Hematopoietic multipotent progenitor cell treated with erythropoietin and hydrocortisone succinate and interleukin-3 and kit ligand, for 15 days (in vitro differentiated cells): ENCODE data around the gene CUX1.
"Not testable (repeated sequence)": the region's sequence is repeated elsewhere in the genome, so short reads cannot be mapped to it uniquely, and the experiment has no call there.

Experiments
- DNase-seq: peaks from one replicate; pipeline ENCODE4 v3.0.0-alpha.2; 2015; ENCODE audit warnings: low spot score

CUX1 gene

DNA sequence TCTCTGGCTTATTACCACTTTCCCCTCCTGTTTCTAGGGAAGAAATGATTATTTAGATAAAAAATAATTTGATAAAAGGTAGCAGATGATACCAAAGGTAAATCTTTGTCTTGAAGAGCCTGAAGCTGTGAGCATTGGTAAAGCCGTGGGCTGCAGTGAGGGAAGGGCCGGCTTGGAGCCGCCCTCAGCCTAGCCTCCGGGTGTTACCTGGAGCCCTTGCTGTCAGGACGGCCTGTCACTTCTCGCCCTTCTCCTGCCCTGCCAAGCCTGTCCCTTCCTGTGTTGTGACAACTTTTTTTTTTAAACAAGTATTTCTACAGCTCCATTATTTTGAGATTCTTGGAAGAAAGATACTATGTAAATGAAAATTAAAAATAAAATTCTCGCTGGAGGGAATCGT is 7.0 kb downstream of the CUX1 start:
- DNase-seq = no peak

GRCh38 chr7:101826081-101826835 is 8.8 kb downstream of the CUX1 start:
- no peak for DNase-seq

GRCh38 chr7:101828301-101829020 is 11.0 kb downstream of the CUX1 start:
- DNase-seq = no peak

- no peak for DNase-seq
Measured at GRCh38 chr7:101829374-101829773, 11.9 kb downstream of the CUX1 start.

DNA sequence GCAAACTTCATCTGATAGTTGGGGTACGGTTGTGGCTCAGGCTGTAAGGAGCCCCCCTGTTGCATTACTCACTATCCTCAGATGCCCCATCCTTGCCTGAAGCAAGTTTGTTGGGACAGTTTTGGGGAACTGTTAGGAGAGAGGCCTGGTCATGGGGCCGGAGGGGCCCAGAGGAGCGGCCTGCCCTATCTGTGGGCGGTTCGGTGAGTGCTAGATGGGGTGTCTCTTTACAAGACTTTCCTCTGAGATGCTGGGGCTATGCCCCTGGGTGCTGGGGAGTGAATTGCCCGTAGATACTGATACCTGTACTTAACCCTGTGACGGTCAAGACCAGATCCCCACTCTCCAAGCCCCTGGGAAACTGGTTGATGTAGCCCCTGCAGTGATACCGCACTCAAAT is 12.4 kb downstream of the CUX1 start:
- no peak for DNase-seq

GRCh38 chr7:101831396-101831795 is 14.0 kb downstream of the CUX1 start:
- DNase-seq = not testable (repeated sequence)

GRCh38 chr7:101832205-101832631 is 14.8 kb downstream of the CUX1 start:
- DNase-seq = no peak

- no peak for DNase-seq
Measured at GRCh38 chr7:101832685-101833375, 15.4 kb downstream of the CUX1 start.

DNA sequence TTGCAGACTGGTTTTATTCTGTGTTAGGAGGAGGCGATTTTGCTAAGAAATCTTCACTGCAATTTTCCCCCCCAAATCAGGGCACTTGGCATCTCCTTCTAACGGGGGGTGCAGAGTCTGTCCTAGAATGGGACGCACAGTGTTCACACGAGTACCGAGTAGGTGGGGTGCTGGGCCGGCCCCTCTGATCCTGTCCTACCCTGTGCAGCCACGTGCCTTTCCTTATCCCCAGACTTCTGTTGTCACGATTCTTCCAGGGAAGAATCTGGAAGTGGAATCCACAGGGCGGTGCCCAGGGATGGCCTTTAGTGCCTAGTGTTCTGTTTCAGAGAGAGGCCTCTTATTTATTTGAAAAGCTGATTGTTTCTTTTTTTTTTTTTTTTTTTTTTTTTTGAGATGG is 16.4 kb downstream of the CUX1 start:
- no peak for DNase-seq

DNA sequence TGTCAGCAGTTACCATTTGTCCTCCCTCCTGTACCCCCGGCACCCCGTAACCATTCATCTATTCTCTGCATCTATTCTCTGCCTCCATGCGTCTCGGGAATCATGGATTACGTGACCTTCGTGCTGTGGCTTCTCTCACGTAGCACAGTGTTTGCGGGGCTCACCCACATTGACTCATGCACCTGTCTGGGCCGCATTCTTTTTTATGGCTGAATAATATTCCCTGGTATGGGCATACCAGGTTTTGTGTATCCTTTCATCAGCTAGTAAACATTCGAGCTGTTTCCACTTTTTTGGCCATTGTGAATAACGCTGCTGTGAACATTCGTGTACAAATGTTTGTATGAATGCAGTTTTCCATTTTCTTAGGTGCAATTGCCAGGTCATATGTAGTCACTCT is 17.7 kb downstream of the CUX1 start:
- DNase-seq = no peak

DNA sequence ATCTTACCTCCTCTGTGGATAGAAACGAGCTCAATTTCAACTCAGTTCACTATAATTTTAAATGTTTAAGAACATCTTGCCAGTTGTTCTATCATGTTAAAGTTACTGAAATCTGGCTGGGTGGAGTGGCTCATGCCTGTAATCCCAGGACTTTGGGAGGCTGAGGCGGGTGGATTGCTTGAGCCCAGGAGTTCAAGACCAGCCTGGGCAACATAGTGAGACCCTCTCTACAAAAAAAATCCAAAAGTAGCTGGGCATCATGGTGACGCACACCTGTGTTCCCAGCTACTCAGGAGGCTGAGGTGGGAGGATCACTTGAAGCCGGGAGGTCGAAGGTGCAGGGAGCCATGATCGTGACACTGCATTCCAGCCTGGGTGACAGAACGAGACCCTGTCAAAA is 20.0 kb downstream of the CUX1 start:
- not testable (repeated sequence) for DNase-seq

- no peak for DNase-seq
Measured at GRCh38 chr7:101838837-101839483, 21.5 kb downstream of the CUX1 start.

- no peak for DNase-seq
Measured at GRCh38 chr7:101841328-101841727, 23.9 kb downstream of the CUX1 start.

- no peak for DNase-seq
Measured at GRCh38 chr7:101843293-101844271, 26.2 kb downstream of the CUX1 start.

GRCh38 chr7:101845974-101846373 is 28.5 kb downstream of the CUX1 start:
- no peak for DNase-seq

- DNase-seq = no peak
Measured at GRCh38 chr7:101846800-101847538, 29.5 kb downstream of the CUX1 start.

DNA sequence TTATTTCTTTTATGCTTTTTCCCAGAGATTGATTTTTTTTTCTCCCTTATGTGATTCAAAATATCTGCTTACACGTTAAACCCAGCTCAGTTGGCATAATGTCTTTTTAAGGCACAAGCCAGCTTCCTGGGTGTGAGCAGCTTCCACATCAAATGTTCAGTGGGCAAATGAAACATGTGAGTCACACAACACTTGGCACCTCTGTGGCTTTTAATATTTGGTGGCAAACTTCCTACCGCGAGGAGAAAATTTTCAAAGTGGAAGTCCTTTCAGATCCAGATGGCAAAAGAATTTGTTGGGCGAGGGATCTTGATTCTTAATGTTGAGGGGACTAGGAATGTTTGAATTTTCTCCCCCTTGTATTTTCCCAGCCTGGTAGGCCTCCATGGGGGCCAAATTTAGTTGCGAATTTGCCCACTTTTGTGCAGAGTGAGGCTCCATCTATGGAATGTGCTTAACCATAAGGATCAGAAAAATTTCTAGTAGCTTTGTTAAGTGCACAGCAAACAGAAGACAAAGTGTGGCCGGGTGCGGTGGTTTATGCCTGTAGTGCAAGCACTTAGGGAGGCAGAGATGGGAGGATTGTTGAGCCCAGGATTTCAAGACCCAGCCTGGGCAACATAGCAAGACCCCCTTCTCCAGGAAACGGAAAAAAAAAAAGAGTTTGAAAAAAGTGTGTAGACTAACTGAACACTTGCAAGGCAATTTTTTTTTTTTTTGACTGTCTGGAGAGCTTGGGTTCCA is 31.0 kb downstream of the CUX1 start:
- no peak for DNase-seq

- not testable (repeated sequence) for DNase-seq
Measured at GRCh38 chr7:101849314-101849713, 31.9 kb downstream of the CUX1 start.

- DNase-seq = not testable (repeated sequence)
Measured at GRCh38 chr7:101852364-101852763, 34.9 kb downstream of the CUX1 start.

DNA sequence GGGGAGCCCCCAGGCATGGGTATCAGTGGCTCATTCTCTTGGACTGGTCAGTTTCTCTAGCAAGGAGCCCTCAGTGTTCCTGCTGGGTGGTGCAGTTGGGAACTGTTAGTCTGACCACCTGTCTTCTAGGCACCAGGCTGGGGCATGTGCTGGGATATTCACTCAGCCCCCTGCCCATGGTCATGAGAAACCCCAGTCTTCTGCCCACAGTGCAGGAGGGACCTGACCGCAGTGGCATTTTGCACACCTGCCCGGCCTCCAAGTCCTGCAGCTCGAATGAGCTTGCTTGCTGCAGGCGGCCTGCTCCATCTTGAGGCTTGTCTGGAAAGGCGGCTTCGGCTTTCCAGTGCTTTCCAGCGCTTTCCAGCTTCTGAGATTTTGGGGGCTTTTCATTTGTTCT is 36.3 kb downstream of the CUX1 start:
- DNase-seq = no peak
